Fibroblast of lung (primary cell): ENCODE data around the gene SLC25A1. TPM values are rescaled to one million over a fixed set of nuclear protein-coding genes. Genes with fewer than 3 reads are reported as not detected.

Experiments
- DNase-seq, 2 donors: peaks; one replicate each; pipeline versions ENCODE4 v3.0.0 to v3.0.0-alpha.2; 2010; ENCODE audit warnings: low read depth in 2 of 2
- H2AFZ ChIP-seq: 2 replicates; pipeline ENCODE4 v1.5.1; 2012; ENCODE audit warnings: low read length, control low read depth, inconsistent platforms
- H3K27ac ChIP-seq: 2 replicates; pipeline ENCODE4 v1.5.1; 2011; ENCODE audit warnings: low read length, control low read depth; ENCODE audit not compliant: insufficient read depth
- H3K27me3 ChIP-seq: 2 replicates; pipeline ENCODE4 v1.5.1; 2011; ENCODE audit warnings: mild to moderate bottlenecking, low read length; ENCODE audit not compliant: control insufficient read depth, insufficient read depth
- H3K36me3 ChIP-seq: 2 replicates; pipeline ENCODE4 v1.5.1; 2011; ENCODE audit warnings: low read length; ENCODE audit not compliant: control insufficient read depth, insufficient read depth
- H3K4me1 ChIP-seq: 2 replicates; pipeline ENCODE4 v1.5.1; 2011; ENCODE audit warnings: low read length; ENCODE audit not compliant: control insufficient read depth, insufficient read depth; ENCODE audit errors: extremely low read depth
- H3K4me2 ChIP-seq: 2 replicates; pipeline ENCODE4 v1.5.1; 2011; ENCODE audit warnings: low read length, control low read depth; ENCODE audit not compliant: insufficient read depth; ENCODE audit errors: extremely low read depth
- H3K4me3 ChIP-seq, 4 experiments: fragments of 200-600 bp in 1 of 4; sonication (generic) in 1 of 4; replicated peaks in 1 of 4; 2 replicates each; pipeline ENCODE4 v1.5.1; 2011 to 2016; ENCODE audit warnings: low read length in 4 of 4, low read depth in 3 of 4, mild to moderate bottlenecking in 3 of 4, control low read depth in 2 of 4, inconsistent platforms in 1 of 4, mixed read lengths in 1 of 4; ENCODE audit not compliant: insufficient read depth in 1 of 4; ENCODE audit errors: control extremely low read depth in 1 of 4
- H3K79me2 ChIP-seq: 2 replicates; pipeline ENCODE4 v1.5.1; 2012; ENCODE audit warnings: mild to moderate bottlenecking, low read length, inconsistent platforms; ENCODE audit not compliant: control insufficient read depth, insufficient read depth
- H3K9ac ChIP-seq: 2 replicates; pipeline ENCODE4 v1.5.1; 2011; ENCODE audit warnings: mild to moderate bottlenecking, low read length, control low read depth; ENCODE audit not compliant: insufficient read depth
- H3K9me3 ChIP-seq: 2 replicates; pipeline ENCODE4 v1.5.1; 2012; ENCODE audit warnings: low read depth, low read length; ENCODE audit not compliant: control insufficient read depth, insufficient read depth
- H4K20me1 ChIP-seq: 2 replicates; pipeline ENCODE4 v1.5.1; 2011; ENCODE audit warnings: low read length; ENCODE audit not compliant: control insufficient read depth, insufficient read depth; ENCODE audit errors: extremely low read depth
- CTCF ChIP-seq, 2 donors: IDR thresholded peaks in 1 of 2; conservative IDR thresholded peaks in 1 of 2; 1 replicate in 1 of 2; 2 replicates in 1 of 2; pipeline ENCODE4 v1.5.1; 2011 to 2012; ENCODE audit warnings: low read length in 2 of 2, control low read depth in 1 of 2, inconsistent platforms in 1 of 2, low read depth in 1 of 2, mild to moderate bottlenecking in 1 of 2
- EZH2 ChIP-seq: IDR thresholded peaks from 2 replicates; pipeline ENCODE4 v1.5.1; 2012; ENCODE audit warnings: low read length, control low read depth, mild to moderate bottlenecking; ENCODE audit errors: missing control alignments
- polyA plus RNA-seq, 2 donors: library from polyadenylated mRNA; depleted of rRNA in 1 of 2; stranded (reverse) in 1 of 2; unstranded in 1 of 2; fragments of >200 nt; gene quantifications; 2 replicates each; pipeline ENCODE4 v1.2.1, GENCODE V29; 2011 to 2012; ENCODE audit warnings: missing spikeins in 1 of 2
- total RNA-seq: library from RNA; depleted of rRNA; stranded (reverse); fragments of >200 nt; gene quantifications from 2 replicates; pipeline ENCODE4 v1.2.1, GENCODE V29; 2014

Gene SLC25A1
- total and polyA plus RNA-seq, 2 donors (not counting 1 experiment from before 2014, with no cell fraction given), result 56.1 to 161 TPM

- TF ChIP-seq CTCF (conservative IDR thresholded peaks at IDR 0.05 in 1 of 2, IDR thresholded peaks at IDR 0.05 in 1 of 2; ENCODE audit: low read depth in 1 of 2, low read length in 2 of 2) (no peak), EZH2 (no peak)
- Histone ChIP-seq H3K36me3 (peaks cover 39% of the 10 kb centered on the region), H3K4me3 (no peak overlapping the region)
Measured at GRCh38 chr22:19137384-19138216, 40.9 kb downstream of the SLC25A1 start.

GRCh38 chr22:19136915-19137314 lies 41.6 kb downstream of the SLC25A1 start:
- Histone ChIP-seq H3K36me3 (peaks cover 34% of the 10 kb centered on the region), H3K79me2 (no peaks in the 10 kb centered on the region), H2AFZ (no peak overlapping the region), H3K4me1 (no peaks in the 10 kb centered on the region), H4K20me1 (no peaks in the 10 kb centered on the region), H3K9me3 (no peaks in the 10 kb centered on the region), H3K27ac (no peak overlapping the region), H3K9ac (no peak overlapping the region), H3K4me3 (no peak overlapping the region), H3K4me2 (no peak overlapping the region), H3K27me3 (no peaks in the 10 kb centered on the region)
- no peak for TF ChIP-seq CTCF (conservative IDR thresholded peaks at IDR 0.05 in 1 of 2, IDR thresholded peaks at IDR 0.05 in 1 of 2; ENCODE audit: low read depth in 1 of 2, low read length in 2 of 2)
- TF ChIP-seq EZH2, result no peak
- no peak for DNase-seq

More at GRCh38 chr22:19137384-19138216, 40.9 kb downstream of the SLC25A1 start:
- H3K4me1 ChIP-seq, result no peaks in the 10 kb centered on the region
- H4K20me1 ChIP-seq, result no peaks in the 10 kb centered on the region
- H3K27ac ChIP-seq, result no peak overlapping the region
- no peaks in the 10 kb centered on the region for H3K9me3 ChIP-seq
- H2AFZ ChIP-seq, result no peak overlapping the region
- DNase-seq, result no peak
- no peaks in the 10 kb centered on the region for H3K27me3 ChIP-seq
- no peak overlapping the region for H3K9ac ChIP-seq
- no peaks in the 10 kb centered on the region for H3K79me2 ChIP-seq
- no peak overlapping the region for H3K4me2 ChIP-seq

- no peak overlapping the region for H3K27ac ChIP-seq
- peaks cover 23% of the 10 kb centered on the region for H3K36me3 ChIP-seq
- no peak overlapping the region for H2AFZ ChIP-seq
- no peak overlapping the region for H3K4me2 ChIP-seq
- no peaks in the 10 kb centered on the region for H3K4me1 ChIP-seq
- H3K27me3 ChIP-seq, result no peaks in the 10 kb centered on the region
- H3K4me3 ChIP-seq, result no peak overlapping the region
- H3K79me2 ChIP-seq, result no peaks in the 10 kb centered on the region
- H3K9me3 ChIP-seq, result no peaks in the 10 kb centered on the region
- DNase-seq, result no peak
- no peaks in the 10 kb centered on the region for H4K20me1 ChIP-seq
- TF ChIP-seq CTCF (conservative IDR thresholded peaks at IDR 0.05 in 1 of 2, IDR thresholded peaks at IDR 0.05 in 1 of 2; ENCODE audit: low read depth in 1 of 2, low read length in 2 of 2), result no peak
- TF ChIP-seq EZH2, result no peak
- no peak overlapping the region for H3K9ac ChIP-seq
Measured at GRCh38 chr22:19134874-19135273, 43.7 kb downstream of the SLC25A1 start.
